ENCODE measurements around the gene DUOX1. TPM values are rescaled to one million over a fixed set of nuclear protein-coding genes. Genes with fewer than 3 reads are reported as not detected.

DUOX1 gene
- total RNA-seq, 1 donor from 2014 or later, result 327 TPM

DNA sequence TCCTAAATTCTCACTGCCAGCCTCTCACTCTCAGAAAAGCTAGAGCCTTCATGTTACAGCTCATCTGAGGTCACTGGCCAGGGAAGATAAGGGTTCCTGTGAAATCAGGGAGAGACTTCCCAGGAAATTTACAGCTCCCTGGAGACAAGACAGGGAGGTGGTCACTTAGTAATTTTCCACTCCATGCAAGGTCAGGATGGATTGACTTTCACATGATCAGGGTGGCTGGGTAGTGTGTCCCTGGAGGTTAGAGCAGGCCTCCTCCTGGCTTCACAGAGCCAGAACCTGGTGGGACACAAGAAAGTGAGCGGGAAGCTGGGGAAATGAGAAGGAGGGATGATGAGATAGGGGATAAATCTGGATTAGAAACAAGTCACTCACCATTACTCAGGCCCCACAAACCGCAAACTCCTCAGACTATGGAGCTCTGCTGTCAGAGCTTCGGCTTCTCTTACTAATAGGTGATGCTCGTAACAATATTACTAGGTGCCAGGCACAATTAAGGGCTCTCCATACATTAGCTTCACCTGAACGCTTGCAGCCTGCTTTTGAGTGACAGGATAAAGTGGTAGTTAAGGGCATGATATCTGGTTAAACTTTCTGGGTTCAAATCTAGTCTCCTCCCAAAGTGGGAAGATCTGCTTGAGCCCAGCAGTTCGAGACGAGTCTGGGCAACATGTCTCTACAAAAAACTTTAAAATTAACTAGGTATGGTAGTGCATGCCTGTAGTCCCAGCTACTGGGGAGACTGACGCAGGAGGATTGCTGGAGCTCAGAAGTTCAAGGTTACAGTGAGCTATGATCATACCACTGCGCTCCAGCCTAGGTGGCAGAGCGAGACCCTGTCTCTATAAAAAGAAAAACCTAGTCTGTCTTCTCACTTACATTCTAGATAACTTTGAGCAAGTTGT is 40.7 kb upstream of the DUOX1 start:
- DNase-seq (no peak), ATAC-seq (no peak)
- H3K4me3 ChIP-seq, result no peak overlapping the region
- TF ChIP-seq, protein P1, sequence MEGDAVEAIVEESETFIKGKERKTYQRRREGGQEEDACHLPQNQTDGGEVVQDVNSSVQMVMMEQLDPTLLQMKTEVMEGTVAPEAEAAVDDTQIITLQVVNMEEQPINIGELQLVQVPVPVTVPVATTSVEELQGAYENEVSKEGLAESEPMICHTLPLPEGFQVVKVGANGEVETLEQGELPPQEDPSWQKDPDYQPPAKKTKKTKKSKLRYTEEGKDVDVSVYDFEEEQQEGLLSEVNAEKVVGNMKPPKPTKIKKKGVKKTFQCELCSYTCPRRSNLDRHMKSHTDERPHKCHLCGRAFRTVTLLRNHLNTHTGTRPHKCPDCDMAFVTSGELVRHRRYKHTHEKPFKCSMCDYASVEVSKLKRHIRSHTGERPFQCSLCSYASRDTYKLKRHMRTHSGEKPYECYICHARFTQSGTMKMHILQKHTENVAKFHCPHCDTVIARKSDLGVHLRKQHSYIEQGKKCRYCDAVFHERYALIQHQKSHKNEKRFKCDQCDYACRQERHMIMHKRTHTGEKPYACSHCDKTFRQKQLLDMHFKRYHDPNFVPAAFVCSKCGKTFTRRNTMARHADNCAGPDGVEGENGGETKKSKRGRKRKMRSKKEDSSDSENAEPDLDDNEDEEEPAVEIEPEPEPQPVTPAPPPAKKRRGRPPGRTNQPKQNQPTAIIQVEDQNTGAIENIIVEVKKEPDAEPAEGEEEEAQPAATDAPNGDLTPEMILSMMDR (IDR thresholded peaks at IDR 0.05), result no peak
- H3K27me3 ChIP-seq, result peaks cover 16% of the 10 kb centered on the region
- intact Hi-C loops (cut with DNase I), result no loop called here
- no peaks in the 10 kb centered on the region for H3K9me3 ChIP-seq
- H3K4me1 ChIP-seq, result no peaks in the 10 kb centered on the region
- no peak overlapping the region for H3K27ac ChIP-seq
- no peaks in the 10 kb centered on the region for H3K36me3 ChIP-seq

DNA sequence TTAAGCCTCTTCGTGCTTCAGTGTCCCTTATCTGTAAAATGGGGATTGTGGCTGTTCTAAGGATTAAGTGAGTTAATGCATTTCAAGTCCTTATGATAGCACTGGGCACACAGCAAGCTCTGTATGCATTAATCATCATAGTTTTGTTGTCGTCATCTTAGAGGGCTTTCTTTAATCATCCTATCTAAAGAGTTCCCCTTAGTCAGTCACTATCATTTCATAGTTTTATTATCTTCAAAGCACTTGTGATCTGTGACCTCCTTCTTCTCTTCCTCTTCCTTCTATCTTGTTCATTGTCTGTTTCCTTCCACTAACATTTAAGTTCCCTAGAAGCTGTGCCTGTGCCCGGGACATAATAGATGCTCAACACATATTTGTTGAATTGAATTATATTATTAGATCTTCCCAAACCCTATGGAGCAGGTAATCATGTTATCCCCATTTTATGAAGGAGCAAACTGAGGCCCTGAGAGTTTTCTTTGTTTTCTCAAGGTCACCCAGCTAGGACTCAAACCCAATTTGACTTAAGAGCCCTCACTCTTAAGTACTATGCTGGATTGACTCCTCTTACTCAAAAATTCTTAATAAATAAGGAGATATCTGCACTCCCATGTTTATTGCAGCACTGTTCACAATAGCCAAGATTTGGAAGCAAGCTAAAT is 40.0 kb upstream of the DUOX1 start:
- Histone ChIP-seq H3K4me3 (no peak overlapping the region), H3K27me3 (peaks cover 16% of the 10 kb centered on the region), H3K9me3 (no peaks in the 10 kb centered on the region), H3K36me3 (no peaks in the 10 kb centered on the region), H3K27ac (no peak overlapping the region), H3K4me1 (no peaks in the 10 kb centered on the region)
- TF ChIP-seq, protein P1 (IDR thresholded peaks at IDR 0.05), result no peak
- DNase-seq, result no peak
- no peak for ATAC-seq
- intact Hi-C loops (cut with DNase I), result no loop called here

DNA sequence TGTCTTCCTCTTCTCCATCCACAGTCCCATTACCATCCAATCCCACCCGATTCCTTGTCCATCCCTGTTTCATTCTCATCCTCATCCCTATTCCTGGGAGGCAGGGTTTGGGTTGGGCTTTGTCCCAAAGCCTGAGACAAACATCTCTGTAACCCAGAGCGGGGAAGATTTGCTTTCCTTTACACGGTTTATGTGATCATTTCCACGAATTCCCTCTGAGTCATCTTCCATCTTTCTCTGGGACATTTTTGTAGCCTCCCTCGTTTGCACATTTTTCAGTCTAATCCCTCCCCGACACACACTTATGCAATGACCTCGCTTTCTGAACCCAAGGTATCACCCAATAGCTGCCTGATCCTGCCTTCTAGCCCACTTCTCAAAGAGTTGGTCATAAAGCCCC is 38.6 kb upstream of the DUOX1 start:
- intact Hi-C loops (cut with DNase I), result no loop called here
- no peaks in the 10 kb centered on the region for H3K36me3 ChIP-seq
- no peaks in the 10 kb centered on the region for H3K9me3 ChIP-seq
- H3K27me3 ChIP-seq, result peaks cover 5% of the 10 kb centered on the region
- DNase-seq (no peak), ATAC-seq (no peak)
- no peaks in the 10 kb centered on the region for H3K4me1 ChIP-seq
- TF ChIP-seq, protein P1 (IDR thresholded peaks at IDR 0.05), result no peak
- no peak overlapping the region for H3K4me3 ChIP-seq
- no peak overlapping the region for H3K27ac ChIP-seq

DNA sequence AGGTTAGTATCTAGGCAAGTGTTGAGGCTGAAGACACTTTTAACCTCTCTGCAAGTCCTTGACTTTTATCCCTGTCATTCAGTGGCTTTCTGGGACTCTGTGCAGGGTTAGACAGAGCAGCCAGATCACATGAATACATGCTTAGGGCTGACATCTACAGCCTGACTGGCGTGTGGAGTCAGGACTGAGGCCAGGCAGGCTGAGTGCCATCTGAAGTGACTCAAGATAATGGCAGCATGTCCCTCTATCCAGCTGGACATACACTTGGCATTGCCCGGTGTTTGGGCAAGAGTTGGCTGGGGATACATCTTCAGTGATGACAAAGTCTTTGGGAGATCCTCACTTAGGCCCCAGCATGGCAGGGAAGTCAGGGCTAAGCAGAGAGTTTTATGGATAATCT is 38.2 kb upstream of the DUOX1 start:
- Histone ChIP-seq H3K27me3 (peaks cover 3% of the 10 kb centered on the region), H3K9me3 (no peaks in the 10 kb centered on the region), H3K4me1 (no peaks in the 10 kb centered on the region), H3K4me3 (no peak overlapping the region), H3K36me3 (no peaks in the 10 kb centered on the region), H3K27ac (no peak overlapping the region)
- intact Hi-C loops (cut with DNase I), result no loop called here
- DNase-seq (no peak), ATAC-seq (no peak)
- TF ChIP-seq, protein P1 (IDR thresholded peaks at IDR 0.05), result no peak

DNA sequence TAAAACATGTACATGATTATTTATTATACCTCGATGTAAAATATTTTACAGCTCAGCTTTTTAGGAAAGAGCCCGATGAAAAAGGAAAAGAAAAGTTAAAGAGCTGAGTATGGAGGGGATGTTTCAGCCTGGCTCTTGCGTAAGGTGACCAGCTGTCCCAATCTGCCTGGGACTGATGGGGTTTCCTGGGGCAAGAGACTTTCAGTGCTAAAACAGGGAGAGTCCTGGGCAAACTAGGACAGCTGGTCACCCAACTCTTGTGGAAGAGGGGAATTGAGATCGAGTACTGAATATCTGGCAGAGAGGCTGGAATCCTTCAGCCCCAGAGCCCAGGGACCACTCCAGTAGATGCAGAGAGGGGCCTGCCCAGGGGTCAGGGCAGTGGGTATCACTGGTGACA is 36.8 kb upstream of the DUOX1 start:
- no peak for ATAC-seq

More for the DNA sequence above, 36.8 kb upstream of the DUOX1 start:
- Histone ChIP-seq H3K27me3 (peaks cover under 1% of the 10 kb centered on the region), H3K27ac (no peak overlapping the region), H3K4me3 (no peak overlapping the region), H3K36me3 (no peaks in the 10 kb centered on the region), H3K9me3 (no peaks in the 10 kb centered on the region), H3K4me1 (no peaks in the 10 kb centered on the region)
- DNase-seq, result no peak
- TF ChIP-seq, protein P1 (IDR thresholded peaks at IDR 0.05), result no peak
- intact Hi-C loops (cut with DNase I), result no loop called here
